ENCODE data around the gene PRKCQ.
"Not testable (repeated sequence)": the region's sequence is repeated elsewhere in the genome, so short reads cannot be mapped to it uniquely, and the experiment has no call there.

PRKCQ gene

DNA sequence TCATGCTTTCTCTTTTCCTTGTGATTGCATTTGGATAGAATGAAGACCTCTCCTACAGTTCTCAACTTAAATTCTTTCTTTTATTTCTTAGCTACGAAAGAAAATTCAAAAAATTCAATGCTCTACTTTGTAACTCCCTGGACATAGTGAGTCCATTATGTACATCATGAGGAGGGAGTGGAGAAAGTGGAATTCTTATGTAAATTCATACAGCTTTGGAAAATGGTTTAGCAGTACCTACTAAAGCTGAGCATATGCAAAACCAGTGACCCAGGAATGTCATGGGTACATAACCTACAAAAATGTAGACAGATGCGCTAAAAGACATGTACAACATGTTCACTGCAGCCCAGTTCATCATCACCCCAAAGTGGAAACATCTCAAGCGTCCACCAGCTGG is 8.8 kb upstream of the PRKCQ start:
- H3K4me3 Mint-ChIP-seq = no peak overlapping the region
- H3K27ac Mint-ChIP-seq = no peak overlapping the region
- H3K9me3 Mint-ChIP-seq = no peaks in the 10 kb centered on the region
- ATAC-seq (replicated peaks) = no peak
- H3K36me3 Mint-ChIP-seq = peaks cover 0 to 12% of the 10 kb centered on the region in 2 donors
- peaks cover 0 to 1% of the 10 kb centered on the region in 2 donors for H3K4me1 Mint-ChIP-seq
- no peaks in the 10 kb centered on the region for H3K27me3 Mint-ChIP-seq
- DNase-seq = no peak

DNA sequence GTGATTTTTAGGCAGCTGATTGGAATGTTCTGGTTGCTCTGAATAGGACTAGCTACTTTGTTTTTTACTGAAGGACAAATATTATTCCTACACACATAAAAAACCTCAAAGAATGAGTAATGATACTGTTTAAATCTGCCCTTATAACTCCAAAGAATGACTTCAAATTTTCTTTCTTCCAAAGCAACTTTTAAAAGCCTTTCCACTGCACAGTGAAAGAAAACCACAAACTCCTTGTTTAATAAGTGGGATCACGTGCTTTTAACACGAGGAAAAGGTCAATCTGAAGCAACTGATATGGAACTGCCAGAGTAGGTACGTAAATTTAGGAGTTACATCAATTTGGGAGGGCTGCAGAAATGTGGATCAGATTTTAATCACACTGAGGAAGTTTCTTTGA is 8.0 kb upstream of the PRKCQ start:
- Mint-ChIP-seq H3K27ac (no peak overlapping the region), H3K4me1 (peaks cover 1 to 2% of the 10 kb centered on the region in 2 donors), H3K4me3 (no peak overlapping the region), H3K9me3 (no peaks in the 10 kb centered on the region), H3K36me3 (peaks cover 2 to 15% of the 10 kb centered on the region in 2 donors), H3K27me3 (no peaks in the 10 kb centered on the region)
- ATAC-seq (replicated peaks) (no peak), DNase-seq (no peak)

DNA sequence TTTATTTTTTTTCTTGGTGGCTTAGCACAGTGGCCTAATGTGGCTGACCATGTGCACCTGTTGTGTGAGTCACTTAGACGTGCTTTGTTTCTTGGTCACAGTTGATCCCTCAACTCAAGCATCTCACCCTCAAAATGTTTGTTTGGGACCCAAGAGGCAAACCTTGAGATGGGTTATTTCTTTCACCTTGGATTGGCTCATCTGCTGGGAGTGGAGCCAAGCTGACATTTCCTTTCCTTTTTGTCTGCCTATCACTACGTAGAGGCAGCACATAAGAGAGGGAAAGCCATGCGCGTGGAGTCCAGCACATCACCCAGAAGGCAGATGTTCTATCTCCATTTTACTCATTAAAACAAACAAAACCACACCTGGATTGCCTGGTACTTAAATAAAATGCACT is 6.4 kb upstream of the PRKCQ start:
- ATAC-seq (replicated peaks) (no peak), DNase-seq (no peak)
- H3K27me3 Mint-ChIP-seq = peaks cover 0 to 4% of the 10 kb centered on the region in 2 donors
- H3K4me1 Mint-ChIP-seq = peaks cover 3 to 10% of the 10 kb centered on the region in 2 donors
- peaks cover 4 to 15% of the 10 kb centered on the region in 2 donors for H3K36me3 Mint-ChIP-seq
- no peaks in the 10 kb centered on the region for H3K9me3 Mint-ChIP-seq
- H3K27ac Mint-ChIP-seq = no peak overlapping the region
- no peak overlapping the region for H3K4me3 Mint-ChIP-seq

DNA sequence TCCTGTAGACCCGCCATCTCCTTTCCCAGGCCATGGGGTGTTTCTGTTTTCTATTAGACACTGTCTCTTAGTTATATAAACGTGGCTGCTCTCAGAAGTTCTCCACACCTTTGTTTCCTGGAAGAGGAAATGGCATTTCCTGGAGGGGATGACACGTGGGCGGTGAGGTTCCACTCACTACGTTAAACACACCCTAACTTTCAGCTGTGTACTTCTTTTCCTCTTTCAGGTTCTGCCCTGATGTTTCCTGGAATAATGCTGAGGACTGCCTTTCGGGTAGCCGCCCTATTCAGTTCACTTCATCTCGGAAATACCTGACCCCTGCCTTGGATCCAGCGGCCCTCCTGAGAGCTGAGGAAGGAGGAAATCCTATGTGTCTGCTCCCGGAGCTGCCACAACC is 3.4 kb upstream of the PRKCQ start:
- Mint-ChIP-seq H3K4me1 (peaks cover 7 to 26% of the 10 kb centered on the region in 2 donors), H3K4me3 (no peak overlapping the region)

DNA sequence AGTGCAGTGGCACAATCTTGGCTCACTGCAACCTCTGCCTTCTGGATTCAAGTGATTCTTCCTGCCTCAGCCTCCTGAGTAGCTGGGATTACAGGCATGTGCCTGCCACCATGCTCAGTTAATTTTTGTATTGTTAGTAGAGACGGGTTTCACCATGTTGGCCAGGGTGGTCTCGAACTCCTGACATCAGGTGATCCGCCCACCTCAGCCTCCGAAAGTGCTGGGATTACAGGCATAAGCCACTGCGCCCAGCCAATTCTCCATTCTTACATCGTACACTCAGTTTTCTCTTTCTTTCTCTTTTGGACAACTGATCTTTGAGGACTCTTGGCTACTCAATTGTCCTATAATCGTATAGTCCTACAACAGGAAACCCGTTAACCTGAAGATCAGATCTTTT is 2.8 kb upstream of the PRKCQ start:
- not testable (repeated sequence) for H3K4me3 Mint-ChIP-seq; H3K27ac Mint-ChIP-seq; DNase-seq; H3K9me3 Mint-ChIP-seq; ATAC-seq (replicated peaks)
- H3K27me3 Mint-ChIP-seq = peaks cover 19 to 26% of the 10 kb centered on the region in 2 donors
- peaks cover 10 to 26% of the 10 kb centered on the region in 2 donors for H3K4me1 Mint-ChIP-seq
- peaks cover 4 to 11% of the 10 kb centered on the region in 2 donors for H3K36me3 Mint-ChIP-seq

More for the DNA sequence above, 3.4 kb upstream of the PRKCQ start:
- ATAC-seq (replicated peaks) (no peak), DNase-seq (no peak)
- peaks cover 4 to 11% of the 10 kb centered on the region in 2 donors for H3K36me3 Mint-ChIP-seq
- peaks cover 14 to 21% of the 10 kb centered on the region in 2 donors for H3K27me3 Mint-ChIP-seq
- no peaks in the 10 kb centered on the region for H3K9me3 Mint-ChIP-seq
- H3K27ac Mint-ChIP-seq = no peak overlapping the region

GRCh38 chr10:6582298-6582697 is 2.2 kb upstream of the PRKCQ start:
- no peaks in the 10 kb centered on the region for H3K9me3 Mint-ChIP-seq
- H3K27me3 Mint-ChIP-seq = peaks cover 25 to 31% of the 10 kb centered on the region in 2 donors
- no peak for DNase-seq
- H3K4me3 Mint-ChIP-seq = no peak overlapping the region
- peaks cover 12 to 26% of the 10 kb centered on the region in 2 donors for H3K4me1 Mint-ChIP-seq
- peaks cover 4 to 11% of the 10 kb centered on the region in 2 donors for H3K36me3 Mint-ChIP-seq
- ATAC-seq (replicated peaks) = no peak
- H3K27ac Mint-ChIP-seq = no peak overlapping the region

DNA sequence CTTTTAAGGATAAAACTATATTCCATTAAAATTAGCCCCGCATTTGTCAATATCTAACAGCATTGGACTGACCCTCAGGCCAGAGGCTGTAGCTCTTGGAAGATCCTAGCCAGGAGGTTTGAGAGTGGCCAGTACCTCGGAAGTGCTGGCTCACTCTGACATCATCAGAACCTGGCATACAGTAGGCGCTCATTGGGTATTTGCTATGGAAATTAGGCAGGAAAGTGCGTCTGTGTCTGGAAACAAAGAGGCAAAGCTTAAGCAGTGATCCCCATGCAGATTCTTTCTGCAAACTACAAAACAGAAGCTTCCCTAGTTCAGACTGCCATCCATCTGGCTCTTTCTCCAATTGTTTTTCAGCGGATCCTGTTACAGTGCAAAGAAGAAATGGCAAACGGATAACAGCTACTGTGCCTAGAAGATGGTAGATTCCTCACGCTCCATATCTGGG is 1.7 kb upstream of the PRKCQ start:
- Mint-ChIP-seq H3K27ac (no peak overlapping the region), H3K4me3 (no peak overlapping the region), H3K36me3 (peaks cover 4 to 11% of the 10 kb centered on the region in 2 donors), H3K4me1 (peaks cover 12 to 26% of the 10 kb centered on the region in 2 donors), H3K27me3 (peaks cover 26 to 31% of the 10 kb centered on the region in 2 donors), H3K9me3 (no peaks in the 10 kb centered on the region)
- DNase-seq (no peak), ATAC-seq (replicated peaks) (no peak)

DNA sequence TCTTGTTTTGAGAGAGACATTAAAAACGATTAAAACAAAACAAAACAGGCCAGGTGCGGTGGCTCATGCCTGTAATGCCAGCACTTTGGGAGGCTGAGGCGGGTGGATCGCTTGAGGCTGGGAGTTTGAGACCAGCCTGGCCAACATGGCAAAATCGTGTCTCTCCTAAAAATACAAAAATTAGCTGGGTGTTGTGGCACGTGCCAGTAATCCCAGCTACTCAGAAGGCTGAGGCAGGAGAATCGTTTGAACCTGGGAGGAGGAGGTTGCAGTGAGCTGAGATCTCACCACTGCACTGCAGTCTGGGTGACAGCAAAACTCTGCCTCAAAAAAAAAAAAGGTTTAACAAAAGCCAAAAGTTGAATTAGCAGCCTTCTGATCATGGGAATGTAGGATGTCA is 1.1 kb upstream of the PRKCQ start:
- DNase-seq; H3K9me3 Mint-ChIP-seq; H3K27ac Mint-ChIP-seq; H3K36me3 Mint-ChIP-seq; ATAC-seq (replicated peaks): not testable (repeated sequence)
- H3K4me3 Mint-ChIP-seq = peak overlapping the region; percentile 84 to 87
- H3K4me1 Mint-ChIP-seq = peaks cover 14 to 26% of the 10 kb centered on the region in 2 donors
- peaks cover 30 to 34% of the 10 kb centered on the region in 2 donors for H3K27me3 Mint-ChIP-seq

- DNase-seq (peak; percentile 57), ATAC-seq (replicated peaks) (peak; percentile 97)
- Mint-ChIP-seq H3K27me3 (peaks cover 32 to 35% of the 10 kb centered on the region in 2 donors), H3K9me3 (no peaks in the 10 kb centered on the region), H3K36me3 (peaks cover 4 to 6% of the 10 kb centered on the region in 2 donors), H3K4me1 (peaks cover 14 to 26% of the 10 kb centered on the region in 2 donors), H3K4me3 (peak overlapping the region; percentile 84 to 87), H3K27ac (peak overlapping the region; percentile 73)
Measured at GRCh38 chr10:6580279-6581029, 378 bp upstream of the PRKCQ start.

- no peak for DNase-seq
- H3K4me3 Mint-ChIP-seq = peak overlapping the region; percentile 75 to 80
- H3K27ac Mint-ChIP-seq = peak overlapping the region; percentile 31
- H3K4me1 Mint-ChIP-seq = peaks cover 16 to 26% of the 10 kb centered on the region in 2 donors
- H3K36me3 Mint-ChIP-seq = peaks cover 4 to 6% of the 10 kb centered on the region in 2 donors
- H3K9me3 Mint-ChIP-seq = no peaks in the 10 kb centered on the region
- peaks cover 32 to 35% of the 10 kb centered on the region in 2 donors for H3K27me3 Mint-ChIP-seq
- ATAC-seq (replicated peaks) = no peak
Measured at GRCh38 chr10:6579183-6579903, 733 bp downstream of the PRKCQ start.

DNA sequence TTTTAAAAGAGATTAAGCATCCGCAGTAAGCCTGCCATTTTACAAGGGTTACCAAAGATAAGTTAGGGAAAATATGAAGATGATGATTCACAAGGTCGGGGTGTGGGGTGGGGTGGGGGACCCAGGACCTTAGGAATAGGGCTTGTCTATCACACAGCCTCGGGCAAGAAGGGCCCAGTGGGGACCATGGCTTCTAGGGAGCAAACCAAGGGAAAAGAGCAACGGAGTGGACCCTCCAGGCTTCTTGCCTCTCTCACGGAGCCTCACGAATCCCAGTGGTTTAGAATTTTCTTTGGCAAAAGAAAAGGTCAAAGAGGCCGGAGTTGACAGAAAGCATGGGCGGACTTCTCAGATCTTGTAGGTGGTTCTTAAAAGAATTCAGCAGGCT is 1.3 kb downstream of the PRKCQ start:
- DNase-seq (no peak), ATAC-seq (replicated peaks) (no peak)
- Mint-ChIP-seq H3K27ac (no peak overlapping the region), H3K36me3 (peaks cover 2 to 4% of the 10 kb centered on the region in 2 donors), H3K9me3 (no peaks in the 10 kb centered on the region), H3K4me3 (peak overlapping the region in 1 of 2 donors; percentile 75), H3K27me3 (peaks cover 32 to 35% of the 10 kb centered on the region in 2 donors), H3K4me1 (peaks cover 16 to 26% of the 10 kb centered on the region in 2 donors)

- no peak overlapping the region for H3K4me3 Mint-ChIP-seq
- DNase-seq (no peak), ATAC-seq (replicated peaks) (no peak)
- peaks cover 16 to 26% of the 10 kb centered on the region in 2 donors for H3K4me1 Mint-ChIP-seq
- no peak overlapping the region for H3K27ac Mint-ChIP-seq
- H3K36me3 Mint-ChIP-seq = peaks cover 0 to 4% of the 10 kb centered on the region in 2 donors
- H3K27me3 Mint-ChIP-seq = peaks cover 32 to 35% of the 10 kb centered on the region in 2 donors
- no peaks in the 10 kb centered on the region for H3K9me3 Mint-ChIP-seq
Measured at GRCh38 chr10:6578251-6578771, 1.8 kb downstream of the PRKCQ start.

DNA sequence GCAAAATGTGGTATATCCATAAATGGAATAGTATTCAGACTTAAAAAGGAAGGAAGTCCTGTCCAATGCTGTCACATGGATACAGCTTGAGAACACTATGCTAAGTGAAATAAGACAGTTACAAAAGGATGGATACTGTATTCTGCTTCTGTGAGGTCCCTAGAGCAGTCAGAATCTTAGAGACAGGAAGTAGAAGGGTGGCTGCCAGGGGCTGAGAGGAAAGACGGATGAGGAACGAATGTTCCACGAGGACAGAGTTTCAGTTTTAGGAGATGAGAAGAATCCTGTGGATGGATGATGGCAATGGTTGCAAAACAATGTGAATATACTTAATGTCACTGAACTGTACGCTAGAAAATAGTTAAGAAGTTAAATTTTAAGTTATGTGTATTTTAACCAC is 3.8 kb downstream of the PRKCQ start:
- Mint-ChIP-seq H3K4me3 (no peak overlapping the region), H3K27me3 (peaks cover 31 to 32% of the 10 kb centered on the region in 2 donors), H3K27ac (no peak overlapping the region), H3K4me1 (peaks cover 13 to 15% of the 10 kb centered on the region in 2 donors), H3K36me3 (no peaks in the 10 kb centered on the region), H3K9me3 (no peaks in the 10 kb centered on the region)
- DNase-seq (no peak), ATAC-seq (replicated peaks) (no peak)

- no peaks in the 10 kb centered on the region for H3K36me3 Mint-ChIP-seq
- no peak for ATAC-seq (replicated peaks)
- H3K27ac Mint-ChIP-seq = no peak overlapping the region
- no peak for DNase-seq
- no peak overlapping the region for H3K4me3 Mint-ChIP-seq
- peaks cover 31 to 33% of the 10 kb centered on the region in 2 donors for H3K27me3 Mint-ChIP-seq
- peaks cover 7 to 13% of the 10 kb centered on the region in 2 donors for H3K4me1 Mint-ChIP-seq
- no peaks in the 10 kb centered on the region for H3K9me3 Mint-ChIP-seq
Measured at GRCh38 chr10:6574664-6575176, 5.4 kb downstream of the PRKCQ start.

Data from stimulated activated naive B cell treated with anti-CD40 and anti-IgM and Interleukin-4, amounts not matched to agents 10 μg/mL and 1 μg/mL and 100 μg/mL, for 72 hours (primary cell).